ENCODE results near the gene CRYGN. TPM values are rescaled to one million over a fixed set of nuclear protein-coding genes. Genes with fewer than 3 reads are reported as not detected.

Gene CRYGN
- total RNA-seq, 2 donors from 2014 or later, result 0.99 TPM; not detected in 1

DNA sequence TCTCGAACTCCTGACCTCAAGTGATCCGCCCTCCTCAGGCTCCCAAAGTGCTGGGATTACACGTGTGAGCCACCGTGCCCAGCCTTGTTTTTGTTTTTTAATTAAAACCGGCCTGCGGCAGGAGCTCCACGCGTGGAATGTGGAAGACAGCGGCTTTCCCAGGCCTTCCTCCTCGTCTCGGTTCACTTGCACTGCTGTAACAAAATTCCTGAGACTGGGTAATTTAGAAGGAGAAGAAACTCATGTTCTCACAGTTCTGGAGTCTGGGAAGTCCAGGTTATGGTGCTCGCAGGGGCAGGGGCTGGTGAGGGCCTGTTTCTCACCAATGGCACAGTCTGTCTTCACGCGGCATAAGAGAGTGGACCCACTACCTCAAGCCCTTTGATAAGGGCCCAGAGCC, 14.4 kb upstream of the CRYGN start:
- DNase-seq (no peak), ATAC-seq (no peak)
- H3K36me3 Mint-ChIP-seq (ENCODE audit: low read depth), result no peaks in the 10 kb centered on the region
- no peaks in the 10 kb centered on the region for H3K9me3 ChIP-seq (ENCODE audit: control insufficient read depth, low read length, poor library complexity, severe bottlenecking)
- peaks cover 9% of the 10 kb centered on the region for H3K4me1 Mint-ChIP-seq
- H3K27me3 Mint-ChIP-seq, result peaks cover 17% of the 10 kb centered on the region
- H3K4me3 Mint-ChIP-seq, result no peak overlapping the region
- no peak overlapping the region for H3K27ac Mint-ChIP-seq

DNA sequence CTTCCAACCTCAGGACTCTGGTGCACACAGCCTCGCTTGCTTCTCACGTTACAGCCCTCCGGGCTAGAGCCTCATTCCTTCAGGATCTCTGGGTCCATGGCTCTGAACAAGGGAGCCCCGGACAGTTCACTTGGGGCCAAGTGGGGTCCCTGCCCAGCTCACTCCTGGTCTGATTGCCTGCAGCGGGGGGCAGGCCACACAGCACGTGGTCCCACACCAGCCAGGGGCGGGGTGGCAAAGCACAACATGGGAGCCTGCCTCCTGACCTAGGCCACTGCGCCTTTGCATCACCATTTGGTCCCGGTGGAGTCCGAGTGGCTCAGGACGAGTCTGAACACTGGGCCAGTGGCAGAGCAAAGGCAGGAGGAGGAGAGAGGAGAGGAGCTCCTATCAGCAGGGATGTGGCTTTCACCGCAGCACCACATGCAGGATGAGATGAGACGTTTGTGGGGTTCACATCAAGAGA, 13.4 kb upstream of the CRYGN start:
- Mint-ChIP-seq H3K4me1 (peaks cover 9% of the 10 kb centered on the region), H3K27me3 (peaks cover 17% of the 10 kb centered on the region), H3K4me3 (peak overlapping the region; percentile 25), H3K27ac (no peak overlapping the region), H3K36me3 (ENCODE audit: low read depth) (no peaks in the 10 kb centered on the region)
- H3K9me3 ChIP-seq (ENCODE audit: control insufficient read depth, low read length, poor library complexity, severe bottlenecking), result no peaks in the 10 kb centered on the region
- peak; percentile 53 for ATAC-seq
- DNase-seq, result no peak

DNA sequence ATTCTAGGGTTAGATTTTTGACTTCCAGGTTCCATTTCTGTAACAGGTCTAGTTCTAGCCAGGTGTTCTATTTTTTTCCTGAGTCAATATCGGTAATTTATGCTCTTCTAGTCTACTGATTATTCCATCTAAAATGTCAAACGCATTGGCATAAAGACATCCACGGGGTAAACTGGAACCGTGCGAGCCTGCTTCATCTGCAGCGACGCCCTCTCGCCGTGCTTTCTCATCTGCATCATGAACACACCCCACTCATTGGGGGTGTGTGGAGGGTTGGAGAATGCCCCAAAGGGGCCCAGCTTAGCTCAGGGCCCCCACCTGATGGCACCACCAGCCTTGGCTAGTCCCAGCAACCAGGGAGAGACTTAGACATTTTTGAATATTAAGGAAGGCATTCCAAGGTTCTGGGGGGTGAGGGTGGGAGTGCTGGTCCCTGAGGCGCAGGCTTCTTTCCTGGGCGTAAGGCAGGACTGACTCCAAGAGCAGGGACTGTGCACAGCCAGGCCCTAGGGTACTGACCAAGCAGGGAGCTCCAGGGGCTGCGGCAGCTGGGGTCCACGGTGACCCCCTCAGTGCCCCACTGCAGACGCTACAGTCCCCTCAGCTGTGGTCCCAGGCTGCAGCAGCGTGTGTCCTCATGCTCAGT, 12.9 kb upstream of the CRYGN start:
- no peak overlapping the region for H3K4me3 Mint-ChIP-seq
- no peaks in the 10 kb centered on the region for H3K9me3 ChIP-seq (ENCODE audit: control insufficient read depth, low read length, poor library complexity, severe bottlenecking)
- ATAC-seq, result no peak
- H3K4me1 Mint-ChIP-seq, result peaks cover 9% of the 10 kb centered on the region
- DNase-seq, result no peak
- H3K27me3 Mint-ChIP-seq, result peaks cover 17% of the 10 kb centered on the region
- H3K27ac Mint-ChIP-seq, result no peak overlapping the region
- H3K36me3 Mint-ChIP-seq (ENCODE audit: low read depth), result no peaks in the 10 kb centered on the region

DNA sequence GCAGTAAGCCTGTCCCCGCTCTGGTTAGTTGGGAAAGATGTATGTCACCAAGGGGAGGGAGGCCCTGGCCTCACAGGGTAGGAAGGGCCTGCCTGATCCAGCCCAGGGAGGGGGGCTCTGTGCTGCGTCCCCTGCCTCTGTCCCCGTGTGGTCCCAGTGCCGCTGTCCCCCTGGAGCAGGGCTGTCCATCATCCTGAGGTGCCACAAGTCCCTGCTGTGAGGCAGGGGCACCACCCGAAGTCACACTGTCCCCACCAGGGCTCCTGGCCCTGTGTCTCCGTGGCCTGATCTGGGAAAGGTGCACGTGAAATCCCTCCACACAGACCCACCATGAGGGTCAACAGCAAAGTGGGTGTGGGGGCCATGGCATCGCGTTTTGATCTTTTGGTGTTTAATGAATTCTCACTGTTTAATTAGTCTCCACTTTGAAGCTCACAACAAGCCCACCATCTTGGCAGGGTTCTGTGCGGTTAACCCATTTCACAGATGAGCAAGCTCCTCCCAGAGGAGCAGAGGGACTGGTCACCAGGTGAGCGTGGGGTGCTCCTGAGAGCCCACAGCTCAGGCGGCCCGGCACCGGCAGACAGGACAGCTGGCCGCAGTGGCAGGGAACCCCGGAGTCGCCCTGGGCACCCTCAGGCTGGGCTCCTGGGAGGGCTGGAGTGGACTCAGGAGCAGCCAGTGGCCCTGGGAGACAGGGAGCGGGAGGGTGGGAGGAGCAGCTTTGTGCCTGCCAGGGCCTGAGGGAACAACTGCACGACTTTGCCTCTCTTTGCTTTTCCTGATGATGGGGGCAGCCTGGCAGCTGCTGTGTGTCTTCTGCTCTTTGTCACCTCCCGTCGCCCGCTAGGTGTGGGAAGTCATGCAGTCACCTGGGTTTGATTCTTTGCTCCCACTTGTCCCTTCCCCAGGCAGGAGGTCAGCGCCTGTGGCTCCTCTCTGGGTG, 12.0 kb upstream of the CRYGN start:
- Mint-ChIP-seq H3K27ac (no peak overlapping the region), H3K27me3 (peaks cover 17% of the 10 kb centered on the region), H3K4me3 (no peak overlapping the region), H3K4me1 (peaks cover 8% of the 10 kb centered on the region), H3K36me3 (ENCODE audit: low read depth) (no peaks in the 10 kb centered on the region)
- H3K9me3 ChIP-seq (ENCODE audit: control insufficient read depth, low read length, poor library complexity, severe bottlenecking), result no peaks in the 10 kb centered on the region
- no peak for ATAC-seq
- DNase-seq, result no peak

DNA sequence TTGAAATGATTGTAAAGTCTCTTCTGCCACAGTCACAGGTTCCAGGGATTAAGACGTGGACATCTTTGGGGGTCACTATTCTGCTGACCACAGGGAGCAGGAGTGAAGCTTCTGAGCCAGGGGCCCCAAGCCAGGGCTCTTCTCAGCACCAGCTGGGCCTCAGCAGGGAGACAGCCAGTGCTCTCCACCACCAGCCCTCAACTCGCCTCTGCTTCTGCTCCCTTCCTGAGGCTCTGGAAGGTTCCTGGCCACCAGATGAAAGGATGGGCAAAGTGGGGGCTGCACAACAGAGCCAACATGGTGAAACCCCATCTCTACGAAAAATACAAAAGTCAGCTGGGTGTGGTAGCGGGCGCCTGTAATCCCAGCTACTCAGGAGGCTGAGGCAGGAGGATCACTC, 11.2 kb upstream of the CRYGN start:
- peaks cover 11% of the 10 kb centered on the region for H3K4me1 Mint-ChIP-seq
- no peaks in the 10 kb centered on the region for H3K9me3 ChIP-seq (ENCODE audit: control insufficient read depth, low read length, poor library complexity, severe bottlenecking)
- no peaks in the 10 kb centered on the region for H3K36me3 Mint-ChIP-seq (ENCODE audit: low read depth)
- no peak for DNase-seq
- no peak overlapping the region for H3K27ac Mint-ChIP-seq
- ATAC-seq, result no peak
- H3K4me3 Mint-ChIP-seq, result no peak overlapping the region
- H3K27me3 Mint-ChIP-seq, result peaks cover 17% of the 10 kb centered on the region

DNA sequence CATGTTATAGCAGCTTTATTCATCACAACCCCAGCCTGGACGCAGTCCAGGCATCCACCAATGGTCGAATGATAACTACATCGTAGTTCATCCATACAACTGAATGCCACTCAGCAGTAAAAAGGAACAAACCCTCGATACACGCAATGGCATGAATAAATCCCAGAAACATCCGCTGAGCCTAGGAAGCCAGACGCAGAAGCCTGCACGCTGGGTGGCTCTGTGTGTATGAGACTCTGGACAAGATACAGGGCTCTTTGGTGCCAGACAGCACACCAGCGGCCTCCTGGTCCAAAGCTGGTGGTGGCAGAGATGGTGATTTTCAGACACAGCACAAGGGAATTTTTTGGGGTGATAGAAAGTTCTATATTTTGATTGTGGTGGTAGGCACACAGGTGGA, 10.0 kb upstream of the CRYGN start:
- H3K4me3 Mint-ChIP-seq, result no peak overlapping the region
- H3K36me3 Mint-ChIP-seq (ENCODE audit: low read depth), result no peaks in the 10 kb centered on the region
- no peaks in the 10 kb centered on the region for H3K9me3 ChIP-seq (ENCODE audit: control insufficient read depth, low read length, poor library complexity, severe bottlenecking)
- no peak for DNase-seq
- peaks cover 12% of the 10 kb centered on the region for H3K4me1 Mint-ChIP-seq
- ATAC-seq, result no peak
- peaks cover 17% of the 10 kb centered on the region for H3K27me3 Mint-ChIP-seq
- no peak overlapping the region for H3K27ac Mint-ChIP-seq

DNA sequence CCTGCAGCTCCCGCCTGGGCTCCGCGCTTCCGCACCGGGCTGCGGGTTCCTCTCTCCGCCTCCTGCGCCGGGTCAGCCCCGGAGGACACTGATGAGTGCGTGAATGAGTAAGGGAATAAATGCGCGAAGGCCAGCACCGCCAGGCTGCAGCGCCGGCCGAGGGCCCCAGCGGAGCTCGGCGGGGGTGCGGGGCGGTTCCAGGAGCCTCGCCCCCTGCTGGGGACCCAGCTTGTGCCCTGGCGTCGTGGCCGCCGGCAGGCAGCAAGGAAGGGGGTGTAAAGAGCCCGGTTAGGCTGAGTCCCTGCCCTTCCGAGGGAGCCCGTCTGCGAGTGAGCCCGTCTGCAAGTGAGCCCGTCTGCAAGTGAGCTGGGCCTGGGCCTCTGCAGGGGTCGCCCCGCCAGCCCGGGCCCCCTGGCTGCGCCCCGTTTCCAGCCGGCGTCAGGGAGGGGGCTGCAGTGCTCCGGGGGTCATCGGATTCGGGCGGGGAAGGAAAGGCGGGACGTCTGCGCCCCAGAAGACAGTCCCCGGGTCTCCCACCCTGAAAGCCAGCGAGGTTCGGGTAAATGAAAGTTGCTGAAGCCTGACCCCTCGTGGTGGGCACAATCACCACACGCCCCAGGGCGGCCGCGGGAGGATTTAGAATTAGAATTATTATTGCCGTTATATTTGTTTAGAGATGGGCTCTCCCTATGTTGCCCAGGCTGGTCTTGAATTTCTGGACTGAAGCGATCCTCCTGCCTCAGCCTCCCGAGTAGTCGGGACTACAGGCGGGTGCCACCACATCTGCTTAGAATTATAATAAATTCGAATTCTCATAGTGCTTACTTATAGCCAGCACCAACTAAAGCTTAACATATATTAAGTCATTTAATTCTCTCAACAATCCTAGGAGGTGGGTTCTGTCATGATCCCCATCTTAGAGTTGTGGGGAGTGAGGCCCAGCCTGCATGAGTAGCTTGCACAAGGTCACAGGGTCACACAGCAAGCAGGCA, 8.6 kb upstream of the CRYGN start:
- peaks cover 17% of the 10 kb centered on the region for H3K27me3 Mint-ChIP-seq
- ATAC-seq, result peak; percentile 90
- H3K4me3 Mint-ChIP-seq, result peak overlapping the region; percentile 83
- H3K9me3 ChIP-seq (ENCODE audit: control insufficient read depth, low read length, poor library complexity, severe bottlenecking), result no peaks in the 10 kb centered on the region
- no peaks in the 10 kb centered on the region for H3K36me3 Mint-ChIP-seq (ENCODE audit: low read depth)
- peak overlapping the region; percentile 16 for H3K27ac Mint-ChIP-seq
- H3K4me1 Mint-ChIP-seq, result peaks cover 12% of the 10 kb centered on the region
- DNase-seq, result peak; percentile 59 to 76 (median 63)

DNA sequence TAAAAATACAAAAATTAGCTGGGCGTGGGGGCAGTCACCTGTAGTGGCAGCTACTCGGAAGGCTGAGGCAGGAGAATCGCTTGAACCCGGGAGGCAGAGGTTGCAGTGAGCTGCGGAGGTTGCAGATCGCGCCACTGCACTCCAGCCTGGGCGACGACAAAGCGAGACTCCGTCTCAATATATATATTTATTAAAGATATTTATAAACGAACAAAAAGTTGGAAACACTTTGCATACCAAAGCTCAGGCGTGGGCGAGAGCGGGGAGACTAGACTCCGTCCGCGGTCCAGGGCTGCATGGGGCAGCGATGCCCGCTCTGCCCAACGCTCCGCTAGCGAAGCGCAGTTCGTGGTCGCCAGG, 7.9 kb upstream of the CRYGN start:
- DNase-seq (no peak), ATAC-seq (no peak)
- H3K27ac Mint-ChIP-seq, result peak overlapping the region; percentile 16
- peaks cover 12% of the 10 kb centered on the region for H3K4me1 Mint-ChIP-seq
- H3K27me3 Mint-ChIP-seq, result peaks cover 11% of the 10 kb centered on the region
- no peaks in the 10 kb centered on the region for H3K36me3 Mint-ChIP-seq (ENCODE audit: low read depth)
- H3K4me3 Mint-ChIP-seq, result peak overlapping the region; percentile 83
- no peaks in the 10 kb centered on the region for H3K9me3 ChIP-seq (ENCODE audit: control insufficient read depth, low read length, poor library complexity, severe bottlenecking)

DNA sequence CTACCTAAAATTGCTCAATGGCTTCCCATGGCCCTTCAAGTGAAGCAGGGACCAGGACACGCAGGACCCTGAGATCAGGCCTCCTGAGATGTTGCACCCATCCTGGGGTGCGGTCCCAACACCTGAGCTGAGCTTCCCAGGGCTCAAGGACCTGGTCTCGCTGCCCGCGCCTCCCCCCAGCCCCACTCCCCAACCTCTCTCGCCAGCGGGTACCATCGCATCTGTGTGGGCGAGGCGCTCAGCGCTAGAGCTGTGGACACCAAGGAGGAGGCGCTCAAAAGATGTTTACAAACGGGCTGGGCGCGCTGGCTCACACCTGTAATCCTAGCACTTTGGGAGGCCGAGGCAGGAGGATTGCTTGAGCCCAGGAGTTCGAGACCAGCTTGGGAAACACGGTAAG, 7.4 kb upstream of the CRYGN start:
- DNase-seq, result no peak
- ATAC-seq, result no peak
- Mint-ChIP-seq H3K27me3 (peaks cover 6% of the 10 kb centered on the region), H3K4me3 (peak overlapping the region; percentile 71), H3K27ac (peak overlapping the region; percentile 16), H3K36me3 (ENCODE audit: low read depth) (no peaks in the 10 kb centered on the region), H3K4me1 (peaks cover 14% of the 10 kb centered on the region)
- no peaks in the 10 kb centered on the region for H3K9me3 ChIP-seq (ENCODE audit: control insufficient read depth, low read length, poor library complexity, severe bottlenecking)

DNA sequence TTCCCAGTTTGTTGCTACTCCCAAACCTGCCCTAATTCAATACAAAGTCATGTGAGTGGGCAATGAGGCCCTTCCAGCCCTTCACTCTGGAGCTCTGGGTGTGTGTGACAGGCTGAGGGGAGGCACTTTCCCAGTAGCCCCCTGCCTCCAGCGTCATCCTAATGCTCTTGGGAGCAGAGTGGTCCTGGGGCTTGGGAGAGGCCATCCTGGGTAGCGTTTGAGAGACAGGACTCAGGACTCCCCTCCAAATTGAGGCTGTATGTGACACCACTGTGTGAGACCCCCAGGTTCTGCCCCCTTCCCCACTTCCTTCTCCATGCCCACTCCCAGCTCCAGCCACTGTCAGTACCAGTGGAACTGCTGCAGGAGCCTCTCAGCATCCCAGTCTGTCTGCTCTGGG, 6.5 kb upstream of the CRYGN start:
- Mint-ChIP-seq H3K4me3 (no peak overlapping the region), H3K36me3 (ENCODE audit: low read depth) (no peaks in the 10 kb centered on the region), H3K27ac (peak overlapping the region; percentile 60), H3K4me1 (peaks cover 21% of the 10 kb centered on the region), H3K27me3 (peaks cover 5% of the 10 kb centered on the region)
- DNase-seq (no peak), ATAC-seq (no peak)
- H3K9me3 ChIP-seq (ENCODE audit: control insufficient read depth, low read length, poor library complexity, severe bottlenecking), result no peaks in the 10 kb centered on the region

DNA sequence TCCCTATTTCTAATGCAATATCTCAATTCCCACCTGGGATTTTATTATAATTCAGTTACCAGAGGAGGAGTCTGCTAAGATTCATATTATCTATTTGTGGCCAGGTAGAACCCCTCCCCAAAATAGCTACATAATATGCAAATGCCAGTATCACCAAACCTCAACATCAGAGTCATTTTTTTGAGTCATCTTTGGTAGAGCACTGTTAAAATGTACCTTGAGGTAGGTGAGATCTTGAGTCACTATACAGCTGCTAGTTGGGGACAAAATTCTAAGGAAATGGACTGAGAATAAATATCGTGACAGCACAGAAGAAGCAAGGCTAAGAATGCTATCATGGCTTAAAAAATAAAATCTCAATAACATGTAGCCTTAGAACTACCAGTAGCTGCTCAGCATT, 4.7 kb upstream of the CRYGN start:
- Mint-ChIP-seq H3K4me3 (no peak overlapping the region), H3K27ac (no peak overlapping the region), H3K27me3 (peaks cover 2% of the 10 kb centered on the region), H3K4me1 (peaks cover 33% of the 10 kb centered on the region), H3K36me3 (ENCODE audit: low read depth) (no peaks in the 10 kb centered on the region)
- ATAC-seq (no peak), DNase-seq (no peak)
- no peaks in the 10 kb centered on the region for H3K9me3 ChIP-seq (ENCODE audit: control insufficient read depth, low read length, poor library complexity, severe bottlenecking)

DNA sequence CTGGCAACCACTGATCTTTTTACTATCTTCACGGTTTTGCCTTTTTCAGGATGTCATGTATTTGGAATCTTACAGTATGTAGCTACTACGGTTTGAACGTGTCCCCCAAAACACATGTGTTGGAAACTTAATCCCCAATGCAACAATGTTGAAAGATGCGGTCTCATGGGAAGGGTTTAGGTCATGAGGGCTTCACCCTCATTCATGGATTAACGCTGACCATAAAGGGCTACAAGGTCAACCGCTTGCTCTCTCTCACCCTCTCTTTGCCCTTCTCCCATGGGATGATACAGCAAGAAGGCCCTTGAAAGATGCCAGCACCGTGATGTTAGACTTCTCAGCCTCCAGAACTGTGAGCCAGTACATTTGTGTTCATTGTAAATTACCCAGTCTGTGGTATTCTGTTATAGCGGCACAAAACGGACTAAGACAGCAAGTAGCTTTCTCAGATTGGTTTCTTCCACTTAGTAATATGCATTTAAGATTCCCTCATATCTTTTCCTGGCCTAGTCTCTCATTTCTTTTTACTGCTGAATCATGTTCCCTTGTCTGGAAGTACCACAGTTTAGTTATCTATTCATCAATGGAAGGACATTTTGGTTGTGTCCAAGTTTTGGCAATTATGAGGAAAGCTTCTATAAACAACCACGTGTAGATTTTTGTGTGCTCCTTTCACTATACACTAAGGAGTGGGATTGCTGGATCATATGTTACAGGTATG, 3.0 kb upstream of the CRYGN start:
- Mint-ChIP-seq H3K4me3 (no peak overlapping the region), H3K27me3 (no peaks in the 10 kb centered on the region), H3K4me1 (peaks cover 36% of the 10 kb centered on the region), H3K27ac (peak overlapping the region; percentile 94), H3K36me3 (ENCODE audit: low read depth) (no peaks in the 10 kb centered on the region)
- no peaks in the 10 kb centered on the region for H3K9me3 ChIP-seq (ENCODE audit: control insufficient read depth, low read length, poor library complexity, severe bottlenecking)
- ATAC-seq (no peak), DNase-seq (no peak)
